ENCODE results near the gene EVX2. TPM values are rescaled to one million over a fixed set of nuclear protein-coding genes. Genes with fewer than 3 reads are reported as not detected.

EVX2 gene
- total RNA-seq, 2 donors from 2014 or later, result not detected

Other genes with a start within 250 kb of the EVX2 start
- gene LNPK, start 81.7 kb downstream of the EVX2 start, total RNA-seq, result 10 to 100 TPM; 30.5 to 37.2 TPM
- not detected for gene HOXD13, start 8.8 kb upstream of the EVX2 start, total RNA-seq
- not detected for gene HOXD12, start 15.8 kb upstream of the EVX2 start, total RNA-seq
- gene HOXD11, start 23.3 kb upstream of the EVX2 start, total RNA-seq, result 1 to 10 TPM in 1 of 2 donors, under 1 TPM in 1; 0.32 to 5.3 TPM
- 10 to 100 TPM in 1 of 2 donors, 1 to 10 TPM in 1; 1.6 to 10.1 TPM for gene HOXD10, start 32.8 kb upstream of the EVX2 start, total RNA-seq
- 10 to 100 TPM in 1 of 2 donors, 1 to 10 TPM in 1; 7.9 to 12.0 TPM for gene HOXD9, start 38.8 kb upstream of the EVX2 start, total RNA-seq
- gene HOXD8, start 45.7 kb upstream of the EVX2 start, total RNA-seq, result 10 to 100 TPM; 30.6 to 31.3 TPM
- gene HOXD4, start 67.6 kb upstream of the EVX2 start, total RNA-seq, result 1 to 10 TPM; 7.2 to 9.9 TPM
- gene HOXD3, start 73.3 kb upstream of the EVX2 start, total RNA-seq, result 10 to 100 TPM in 1 of 2 donors, 1 to 10 TPM in 1; 9.0 to 10.9 TPM
- gene HOXD1, start 104.7 kb upstream of the EVX2 start, total RNA-seq, result under 1 TPM; 0.46 to 0.48 TPM
- gene MTX2, start 185.5 kb upstream of the EVX2 start, total RNA-seq, result 10 to 100 TPM; 18.7 to 20.1 TPM